Measurements from ENCODE around the gene IVNS1ABP. TPM values are rescaled to one million over a fixed set of nuclear protein-coding genes. Genes with fewer than 3 reads are reported as not detected.

IVNS1ABP gene
- total and polyA plus RNA-seq, 9 of the 15 experiments (the other 6 are each of a cell fraction or from before 2014, with no cell fraction given): 30.6 to 126 (median 77.7) TPM

- Histone ChIP-seq H2AFZ (ENCODE audit: low read depth, low read length) (no peak overlapping the region), H3K27ac (ENCODE audit: extremely low read depth, low read depth, low read length) (no peak overlapping the region), H3K36me3 (ENCODE audit: control insufficient read depth, insufficient read depth, low read length) (no peaks in the 10 kb centered on the region), H3K4me2 (ENCODE audit: insufficient read depth, low read length) (no peak overlapping the region), H4K20me1 (replicated peaks; ENCODE audit: control insufficient read depth, insufficient read depth, low read length) (no peaks in the 10 kb centered on the region), H3K9me3 (replicated peaks; ENCODE audit: control insufficient read depth, insufficient read depth, low read depth, low read length) (peaks cover 5% of the 10 kb centered on the region; the same call in 1 of the 2 replicates), H3K9me1 (ENCODE audit: control insufficient read depth, insufficient read depth, low read length) (no peaks in the 10 kb centered on the region), H3K4me3 (no peak overlapping the region), H3K4me1 (replicated peaks in 1 of 2; ENCODE audit: control insufficient read depth in 2 of 2, insufficient read depth in 2 of 2, low read length in 2 of 2) (peaks cover 0 to 15% of the 10 kb centered on the region in 2 experiments; a peak in 4 of 5 replicates), H3K27me3 (ENCODE audit: control insufficient read depth in 2 of 2, insufficient read depth in 2 of 2, low read length in 2 of 2) (no peaks in the 10 kb centered on the region), H3K9ac (ENCODE audit: insufficient read depth in 1 of 2, low read depth in 2 of 2, low read length in 2 of 2) (no peak overlapping the region), H3K79me2 (ENCODE audit: control insufficient read depth, insufficient read depth, low read length) (no peaks in the 10 kb centered on the region)
- ChIA-PET POLR2A (interaction anchor here (1.8 kb wide), 1 partner anchor 18 kb away, joined by 5 read pairs; no protein-coding TSS in a partner anchor), CTCF (ENCODE audit: low intra/inter-chr PET ratio) (no interaction called here)
- 64% methylated on average over 2 of the region's 2 CpGs for WGBS (ENCODE audit: insufficient coverage, low coverage, missing lambda C conversion rate)
- FAIRE-seq (no peak), ATAC-seq (no peak), DNase-seq (ENCODE audit: extremely low read depth in 1 of 4, low spot score in 3 of 4) (no peak)
- in situ Hi-C loops (cut with MboI): no loop called here
- BruUV-seq (replicated peaks): no TSS peak
- TF ChIP-seq ZNF311 (CRISPR knock-in tag; IDR thresholded peaks at IDR 0.05) (no peak), PPARD (CRISPR knock-in tag; IDR thresholded peaks at IDR 0.05) (no peak), TOE1 (IDR thresholded peaks at IDR 0.05; ENCODE audit: borderline replicate concordance) (no peak), TOE1 (CRISPR knock-in tag; IDR thresholded peaks at IDR 0.05; ENCODE audit: borderline replicate concordance, low read depth) (no peak), HLTF (IDR thresholded peaks at IDR 0.05) (no peak), BRF2 (IDR thresholded peaks at IDR 0.05; ENCODE audit: borderline replicate concordance, insufficient read depth, insufficient read length) (no peak), ZNF232 (CRISPR knock-in tag; IDR thresholded peaks at IDR 0.05) (no peak), ESRRA (IDR thresholded peaks at IDR 0.05; ENCODE audit: borderline replicate concordance, low read depth) (no peak), RREB1 (CRISPR knock-in tag; IDR thresholded peaks at IDR 0.05) (no peak), RBM17 (IDR thresholded peaks at IDR 0.05; ENCODE audit: borderline replicate concordance, low read depth, low read length) (no peak), SIN3A (IDR thresholded peaks at IDR 0.05; ENCODE audit: borderline replicate concordance in 2 of 2, control insufficient read depth in 1 of 2, low read depth in 2 of 2, low read length in 2 of 2) (no peak)
- intact Hi-C loops (cut with micrococcal nuclease): no loop called here
These were observed 48.7 kb downstream of the IVNS1ABP start for GRCh38 chr1:185268352-185268751.
